LNCaP clone FGC (cell line): Measurements from ENCODE around the gene ZNF492.

Experiments
- DNase-seq: peaks from one replicate; pipeline ENCODE4 v3.0.0-alpha.2; 2011; ENCODE audit warnings: low read depth
- H3K4me3 ChIP-seq: 2 replicates; pipeline ENCODE4 v1.5.1; 2011; ENCODE audit warnings: mild to moderate bottlenecking, low read depth, low read length, control low read depth
- TF ChIP-seq, protein P1 (sequence below): IDR thresholded peaks from 2 replicates; pipeline ENCODE4 v1.5.1; 2012; ENCODE audit warnings: mild to moderate bottlenecking; ENCODE audit not compliant: control insufficient read depth, insufficient read depth; ENCODE audit errors: extremely low read depth

The ZNF492 gene

GRCh38 chr19:22708983-22709382 is 74.9 kb downstream of the ZNF492 start:
- TF ChIP-seq, protein P1, sequence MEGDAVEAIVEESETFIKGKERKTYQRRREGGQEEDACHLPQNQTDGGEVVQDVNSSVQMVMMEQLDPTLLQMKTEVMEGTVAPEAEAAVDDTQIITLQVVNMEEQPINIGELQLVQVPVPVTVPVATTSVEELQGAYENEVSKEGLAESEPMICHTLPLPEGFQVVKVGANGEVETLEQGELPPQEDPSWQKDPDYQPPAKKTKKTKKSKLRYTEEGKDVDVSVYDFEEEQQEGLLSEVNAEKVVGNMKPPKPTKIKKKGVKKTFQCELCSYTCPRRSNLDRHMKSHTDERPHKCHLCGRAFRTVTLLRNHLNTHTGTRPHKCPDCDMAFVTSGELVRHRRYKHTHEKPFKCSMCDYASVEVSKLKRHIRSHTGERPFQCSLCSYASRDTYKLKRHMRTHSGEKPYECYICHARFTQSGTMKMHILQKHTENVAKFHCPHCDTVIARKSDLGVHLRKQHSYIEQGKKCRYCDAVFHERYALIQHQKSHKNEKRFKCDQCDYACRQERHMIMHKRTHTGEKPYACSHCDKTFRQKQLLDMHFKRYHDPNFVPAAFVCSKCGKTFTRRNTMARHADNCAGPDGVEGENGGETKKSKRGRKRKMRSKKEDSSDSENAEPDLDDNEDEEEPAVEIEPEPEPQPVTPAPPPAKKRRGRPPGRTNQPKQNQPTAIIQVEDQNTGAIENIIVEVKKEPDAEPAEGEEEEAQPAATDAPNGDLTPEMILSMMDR, result no peak
- DNase-seq, result no peak
- H3K4me3 ChIP-seq, result no peak overlapping the region
